H1 (cell line): ENCODE measurements around the gene MARK1. TPM values are rescaled to one million over a fixed set of nuclear protein-coding genes. Genes with fewer than 3 reads are reported as not detected.

ENCODE experiments used
- CTCF ChIA-PET: fragments of 300-600 bp; sonication (Branson Sonifier 250); formaldehyde crosslinking; loops from one replicate; lab custom pipeline; 2021; ENCODE audit not compliant: partially characterized antibody; lab: Charles Lee
- POLR2A ChIA-PET: fragments of 300-600 bp; sonication (Branson Sonifier 250); formaldehyde crosslinking; loops from one replicate; lab custom pipeline; 2021; ENCODE audit warnings: inconsistent platforms; ENCODE audit not compliant: partially characterized antibody; lab: Charles Lee
- DNase-seq, 2 experiments: peaks; one replicate each; pipeline versions ENCODE4 v3.0.0 to v3.0.0-alpha.2; 2010 to 2022; ENCODE audit warnings: low spot score in 2 of 2, low read depth in 1 of 2, mixed read lengths in 1 of 2
- FAIRE-seq: peaks from 2 replicates; lab custom pipeline; 2011; peaks lifted over from hg19 to GRCh38; lab: Jason Lieb, UNC
- H2AFZ ChIP-seq: 2 replicates; pipeline ENCODE4 v1.8.1; 2012; ENCODE audit warnings: low read length, inconsistent platforms
- H2AK5ac ChIP-seq: 2 replicates; pipeline ENCODE4 v1.6.1; 2013; ENCODE audit warnings: low read depth, low read length
- H2BK120ac ChIP-seq: replicated peaks from 2 replicates; pipeline ENCODE3; 2013; ENCODE audit warnings: low read depth, low read length, inconsistent platforms
- H2BK12ac ChIP-seq: 2 replicates; pipeline ENCODE4 v1.6.1; 2013; ENCODE audit warnings: low read depth, low read length
- H2BK15ac ChIP-seq: 2 replicates; pipeline ENCODE4 v1.6.1; 2013; ENCODE audit warnings: low read length
- H2BK20ac ChIP-seq: 2 replicates; pipeline ENCODE4 v1.6.1; 2013; ENCODE audit warnings: low read length
- H2BK5ac ChIP-seq: 2 replicates; pipeline ENCODE4 v1.6.1; 2013; ENCODE audit warnings: low read depth, low read length
- H3K14ac ChIP-seq: 2 replicates; pipeline ENCODE4 v1.6.1; 2013; ENCODE audit warnings: inconsistent platforms; ENCODE audit not compliant: insufficient read length
- H3K18ac ChIP-seq: 2 replicates; pipeline ENCODE4 v1.6.1; 2013; ENCODE audit warnings: low read length; ENCODE audit errors: extremely low read depth
- H3K23ac ChIP-seq: 2 replicates; pipeline ENCODE4 v1.6.1; 2013; ENCODE audit warnings: inconsistent platforms; ENCODE audit not compliant: insufficient read length
- H3K23me2 ChIP-seq: 2 replicates; pipeline ENCODE4 v1.6.1; 2013; ENCODE audit warnings: low read depth, low read length
- H3K27ac ChIP-seq: 2 replicates; pipeline ENCODE4 v1.6.1; 2011; ENCODE audit warnings: low read depth, low read length, inconsistent platforms
- H3K27me3 ChIP-seq, 4 experiments: replicated peaks in 1 of 4; 1 replicate in 1 of 4; 2 replicates in 3 of 4; pipeline versions ENCODE4 v1.6.1 to v1.8.1; 2011 to 2013; ENCODE audit warnings: low read length in 3 of 4, mild to moderate bottlenecking in 3 of 4, inconsistent platforms in 2 of 4, mixed read lengths in 2 of 4, moderate library complexity in 1 of 4; ENCODE audit not compliant: control insufficient read depth in 3 of 4, insufficient read depth in 3 of 4; ENCODE audit errors: extremely low read depth in 1 of 4
- H3K36me3 ChIP-seq, 4 experiments: 2 replicates each; pipeline versions ENCODE4 v1.6.1 to v1.8.1; 2011 to 2013; ENCODE audit warnings: mild to moderate bottlenecking in 4 of 4, low read length in 3 of 4, moderate library complexity in 2 of 4, control low read depth in 1 of 4, inconsistent platforms in 1 of 4; ENCODE audit not compliant: insufficient read depth in 4 of 4, control insufficient read depth in 2 of 4
- H3K4ac ChIP-seq: replicated peaks from 2 replicates; pipeline ENCODE3; 2013; ENCODE audit warnings: low read length, low read depth, mixed read lengths, inconsistent platforms; ENCODE audit not compliant: insufficient read length
- H3K4me1 ChIP-seq, 4 experiments: replicated peaks in 1 of 4; 1 replicate in 1 of 4; 2 replicates in 3 of 4; pipeline versions ENCODE4 v1.6.1 to v1.8.1; 2011 to 2013; ENCODE audit warnings: low read length in 3 of 4, inconsistent platforms in 2 of 4, mixed read lengths in 1 of 4; ENCODE audit not compliant: insufficient read depth in 4 of 4, control insufficient read depth in 3 of 4
- H3K4me2 ChIP-seq, 2 experiments: 2 replicates each; pipeline versions ENCODE4 v1.6.1 to v1.8.1; 2011 to 2013; ENCODE audit warnings: low read depth in 2 of 2, low read length in 2 of 2, control low read depth in 1 of 2, inconsistent platforms in 1 of 2, mild to moderate bottlenecking in 1 of 2; ENCODE audit not compliant: insufficient read depth in 1 of 2
- H3K4me3 ChIP-seq, 4 experiments: fragments of 200-600, 300-600 bp in 1 of 4; sonication (generic), shearing (Covaris generic), sonication (Bioruptor Twin) in 1 of 4; 2 replicates each; pipeline versions ENCODE4 v1.5.1 to v1.8.1; 2011 to 2016; ENCODE audit warnings: low read length in 4 of 4, low read depth in 3 of 4, control low read depth in 2 of 4, inconsistent platforms in 2 of 4, mild to moderate bottlenecking in 2 of 4, mixed read lengths in 1 of 4, moderate library complexity in 1 of 4; ENCODE audit not compliant: insufficient read depth in 2 of 4; ENCODE audit errors: extremely low read depth in 1 of 4
- H3K56ac ChIP-seq: replicated peaks from 2 replicates; pipeline ENCODE3; 2013; ENCODE audit warnings: low read depth, mild to moderate bottlenecking, mixed read lengths, low read length, inconsistent platforms; ENCODE audit not compliant: insufficient read length
- H3K79me1 ChIP-seq: 2 replicates; pipeline ENCODE4 v1.6.1; 2013; ENCODE audit warnings: low read depth, low read length, control low read depth
- H3K79me2 ChIP-seq, 2 experiments: 2 replicates each; pipeline versions ENCODE4 v1.6.1 to v1.8.1; 2012 to 2013; ENCODE audit warnings: low read length in 2 of 2, mild to moderate bottlenecking in 2 of 2, inconsistent platforms in 1 of 2; ENCODE audit not compliant: insufficient read depth in 2 of 2, control insufficient read depth in 1 of 2
- H3K9ac ChIP-seq, 4 experiments: replicated peaks in 1 of 4; 1 replicate in 1 of 4; 2 replicates in 3 of 4; pipeline versions ENCODE4 v1.6.1 to v1.8.1; 2011 to 2013; ENCODE audit warnings: low read depth in 3 of 4, low read length in 3 of 4, control low read depth in 2 of 4, mild to moderate bottlenecking in 2 of 4, moderate library complexity in 2 of 4, inconsistent platforms in 1 of 4; ENCODE audit errors: extremely low read depth in 1 of 4
- H3K9me3 ChIP-seq, 2 experiments: 2 replicates each; pipeline versions ENCODE4 v1.6.1 to v1.8.1; 2012 to 2013; ENCODE audit warnings: mild to moderate bottlenecking in 2 of 2, moderate library complexity in 2 of 2, control low read depth in 1 of 2, inconsistent platforms in 1 of 2, low read depth in 1 of 2, low read length in 1 of 2, mixed read lengths in 1 of 2; ENCODE audit not compliant: insufficient read depth in 2 of 2
- H4K20me1 ChIP-seq, 2 experiments: replicated peaks in 1 of 2; 2 replicates each; pipeline versions ENCODE3 to v1.8.1; 2011 to 2013; ENCODE audit warnings: inconsistent platforms in 2 of 2, low read length in 2 of 2, mild to moderate bottlenecking in 1 of 2; ENCODE audit not compliant: insufficient read depth in 2 of 2, control insufficient read depth in 1 of 2
- H4K5ac ChIP-seq: 2 replicates; pipeline ENCODE4 v1.6.1; 2013; ENCODE audit warnings: low read length, low read depth, mixed read lengths, inconsistent platforms; ENCODE audit not compliant: insufficient read length
- H4K8ac ChIP-seq: 2 replicates; pipeline ENCODE4 v1.8.0; 2013; ENCODE audit warnings: mild to moderate bottlenecking, moderate library complexity, low read length, inconsistent platforms; ENCODE audit not compliant: insufficient read depth; ENCODE audit errors: extremely low read depth
- H4K91ac ChIP-seq: replicated peaks from 2 replicates; pipeline ENCODE3; 2013; ENCODE audit warnings: low read length, mixed read lengths, inconsistent platforms; ENCODE audit not compliant: insufficient read length
- CHD1 ChIP-seq: IDR thresholded peaks from 2 replicates; pipeline ENCODE4 v1.6.1; 2012; ENCODE audit warnings: low read depth, low read length, improper control_type of control experiment
- CHD2 ChIP-seq: IDR thresholded peaks from 2 replicates; pipeline ENCODE4 v1.6.1; 2012; ENCODE audit warnings: low read length, improper control_type of control experiment
- CREB1 ChIP-seq: IDR thresholded peaks from 2 replicates; pipeline ENCODE4 v1.6.1; 2012; ENCODE audit warnings: inconsistent platforms
- EGR1 ChIP-seq: IDR thresholded peaks from 2 replicates; pipeline ENCODE4 v1.6.1; 2011; ENCODE audit warnings: low read depth, low read length, borderline replicate concordance
- FOSL1 ChIP-seq: IDR thresholded peaks from 2 replicates; pipeline ENCODE4 v1.6.1; 2011; ENCODE audit warnings: mild to moderate bottlenecking, low read depth, low read length, moderate library complexity; ENCODE audit not compliant: insufficient read depth
- HDAC2 ChIP-seq, 2 experiments: fragments of 300-600 bp in 1 of 2; sonication (generic) in 1 of 2; IDR thresholded peaks; 2 replicates each; pipeline ENCODE4 v1.6.1; 2011 to 2012; ENCODE audit warnings: low read depth in 2 of 2, low read length in 2 of 2, mild to moderate bottlenecking in 2 of 2, moderate library complexity in 2 of 2, borderline replicate concordance in 1 of 2, inconsistent platforms in 1 of 2
- KDM1A ChIP-seq: fragments of 200-600, 300-600 bp; sonication (generic); IDR thresholded peaks from 2 replicates; pipeline ENCODE4 v1.7.1; 2016; ENCODE audit warnings: mild to moderate bottlenecking, low read length, borderline replicate concordance
- NANOG ChIP-seq: IDR thresholded peaks from 2 replicates; pipeline ENCODE4 v1.6.1; 2011; ENCODE audit warnings: low read length, low read depth, mild to moderate bottlenecking, inconsistent platforms; ENCODE audit not compliant: insufficient read depth, poor library complexity, severe bottlenecking
- PHF8 ChIP-seq: fragments of 200-600 bp; sonication (generic); conservative IDR thresholded peaks from 2 replicates; pipeline ENCODE4 v1.7.1; 2012; ENCODE audit warnings: low read depth, mild to moderate bottlenecking, inconsistent platforms, low read length, moderate library complexity
- POLR2A ChIP-seq, 2 experiments: IDR thresholded peaks; 1 replicate in 1 of 2; 2 replicates in 1 of 2; pipeline ENCODE4 v1.6.1; 2011; ENCODE audit warnings: low read depth in 2 of 2, low read length in 2 of 2, mild to moderate bottlenecking in 2 of 2; ENCODE audit errors: control extremely low read depth in 1 of 2
- POU5F1 ChIP-seq: IDR thresholded peaks from 2 replicates; pipeline ENCODE4 v1.6.1; 2011; ENCODE audit warnings: low read depth, mild to moderate bottlenecking, low read length, moderate library complexity
- RBBP5 ChIP-seq: IDR thresholded peaks from 2 replicates; pipeline ENCODE4 v1.7.1; 2012; ENCODE audit warnings: low read depth, mild to moderate bottlenecking, inconsistent platforms, low read length, moderate library complexity, borderline replicate concordance
- SAP30 ChIP-seq: fragments of 300-600 bp; sonication (generic); IDR thresholded peaks from 2 replicates; pipeline ENCODE4 v1.7.1; 2012; ENCODE audit warnings: low read length, moderate library complexity, mild to moderate bottlenecking, inconsistent platforms; ENCODE audit not compliant: insufficient read depth, insufficient replicate concordance
- TAF7 ChIP-seq: optimal IDR thresholded peaks from 2 replicates; pipeline ENCODE3; 2011; ENCODE audit warnings: low read depth, mild to moderate bottlenecking, inconsistent platforms, low read length, moderate library complexity, borderline replicate concordance
- WGBS, 2 experiments: shearing (Covaris generic) in 1 of 2; methylation state at CpG; one replicate each; pipeline versions ENCODE4 v1.1.6 to v1.1.7; 2013 to 2015; ENCODE audit warnings: low lambda C conversion rate in 2 of 2, mixed read lengths in 2 of 2, inconsistent platforms in 1 of 2, low coverage in 1 of 2, missing lambda C conversion rate in 1 of 2; ENCODE audit not compliant: insufficient replicate concordance in 2 of 2, insufficient coverage in 1 of 2, insufficient read length in 1 of 2; ENCODE audit errors: extremely low coverage in 1 of 2, missing lambda C conversion rate in 1 of 2; 5-methylcytosine and 5-hydroxymethylcytosine counted together
- polyA plus RNA-seq, 7 experiments: library from polyadenylated mRNA; depleted of rRNA in 3 of 7; stranded (reverse) in 5 of 7; unstranded in 2 of 7; fragments of >200 nt in 5 of 7; fragments of 200-250 nt in 2 of 7; gene quantifications; 1 replicate in 5 of 7; 2 replicates in 1 of 7; 4 replicates in 1 of 7; pipeline versions ENCODE4 v1.2.1 to v1.2.3, GENCODE V29; 2011 to 2013; ENCODE audit warnings: missing spikeins in 2 of 7, mixed read lengths in 2 of 7
- total RNA-seq: library from RNA; stranded (reverse); fragmentation: NEBNext Ultra II Directional; extraction: Animal tissue kit (Norgen Biotek cat#: 25700); gene quantifications from 2 replicates; pipeline ENCODE4 v1.2.1, GENCODE V29; 2021

The MARK1 gene
- total and polyA plus RNA-seq, 2 of the 8 experiments (the other 6 are each of a cell fraction or from before 2014, with no cell fraction given): 5.5 to 20.5 TPM

DNA sequence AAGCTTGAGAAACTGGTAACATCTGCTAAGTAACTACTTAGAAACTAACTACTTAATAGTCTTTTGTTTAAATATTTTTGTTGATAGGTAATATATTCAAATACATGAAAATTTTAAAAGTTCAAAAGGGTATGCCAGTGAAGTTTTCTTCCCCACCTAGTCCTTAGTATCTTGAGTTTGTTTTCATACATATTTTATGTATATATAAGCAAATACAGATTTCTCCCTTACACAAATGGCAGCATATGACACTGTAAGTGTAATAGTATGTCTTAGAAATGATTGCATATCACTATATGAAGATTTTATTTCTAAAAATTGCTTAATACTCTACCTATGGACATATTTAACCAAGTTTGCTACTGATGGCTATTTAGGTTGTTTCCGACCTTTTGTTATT is 38.9 kb downstream of the MARK1 start:
- Histone ChIP-seq H3K4me3 (no peak overlapping the region), H3K4ac (no peak overlapping the region), H3K36me3 (no peaks in the 10 kb centered on the region; a peak in 1 of 8 replicates), H2BK12ac (no peak overlapping the region), H2AK5ac (no peak overlapping the region), H3K79me2 (peaks cover 0 to 98% of the 10 kb centered on the region in 2 experiments; a peak in 3 of 4 replicates), H2AFZ (no peak overlapping the region), H3K18ac (no peak overlapping the region), H3K23me2 (no peaks in the 10 kb centered on the region), H3K56ac (no peak overlapping the region), H3K14ac (no peak overlapping the region), H3K9me3 (no peaks in the 10 kb centered on the region), H4K91ac (no peak overlapping the region), H4K5ac (no peak overlapping the region), H3K27me3 (no peaks in the 10 kb centered on the region), H2BK120ac (no peak overlapping the region), H3K23ac (no peak overlapping the region), H4K20me1 (peaks cover 0 to 3% of the 10 kb centered on the region in 2 experiments), H2BK15ac (no peak overlapping the region), H3K79me1 (peaks cover 7% of the 10 kb centered on the region; the same call in 1 of the 2 replicates), H2BK5ac (no peak overlapping the region), H2BK20ac (no peak overlapping the region), H3K4me2 (no peak overlapping the region), H4K8ac (no peak overlapping the region), H3K9ac (no peak overlapping the region), H3K27ac (no peak overlapping the region), H3K4me1 (peaks cover 0 to 5% (median 0%) of the 10 kb centered on the region in 4 experiments; a peak in 1 of 7 replicates)
- CTCF ChIA-PET: interaction anchor here (4.0 kb wide), 1 partner anchor 17 kb away, joined by 13 read pairs; no protein-coding TSS in a partner anchor
- DNase-seq (no peak), FAIRE-seq (no peak)
- WGBS, 2 experiments: 82% methylated on average over 1 of the region's 1 CpG; no CpG with 5 or more reads in 1 of the 2 experiments
- POLR2A ChIA-PET: no interaction called here
- TF ChIP-seq SAP30 (no peak), HDAC2 (IDR thresholded peaks at IDR 0.05; ENCODE audit: borderline replicate concordance in 1 of 2, low read depth in 2 of 2, low read length in 2 of 2) (no peak), KDM1A (no peak), CREB1 (no peak), EGR1 (no peak), FOSL1 (no peak), RBBP5 (no peak), TAF7 (no peak), PHF8 (no peak), POLR2A (IDR thresholded peaks at IDR 0.05; ENCODE audit: control extremely low read depth in 1 of 2, low read depth in 2 of 2, low read length in 2 of 2) (no peak), CHD1 (no peak), CHD2 (no peak), POU5F1 (no peak), NANOG (no peak)
